Osteocyte (in vitro differentiated cells): ENCODE results near the gene NDFIP1. TPM values are rescaled to one million over a fixed set of nuclear protein-coding genes. Genes with fewer than 3 reads are reported as not detected.

ENCODE experiments used
- DNase-seq: peaks from one replicate; pipeline ENCODE4 v3.0.0; 2021; ENCODE audit warnings: mixed read lengths; ENCODE audit not compliant: unreplicated experiment; ENCODE audit errors: extremely low spot score
- H3K27ac Mint-ChIP-seq: one replicate; pipeline ENCODE4 v1.8.0; 2021; ENCODE audit warnings: mild to moderate bottlenecking, mixed read lengths; ENCODE audit not compliant: unreplicated experiment
- H3K27me3 Mint-ChIP-seq: one replicate; pipeline ENCODE4 v1.8.0; 2021; ENCODE audit warnings: mixed read lengths; ENCODE audit not compliant: unreplicated experiment
- H3K36me3 Mint-ChIP-seq: one replicate; pipeline ENCODE4 v1.8.0; 2021; ENCODE audit warnings: mixed read lengths; ENCODE audit not compliant: unreplicated experiment
- H3K4me1 Mint-ChIP-seq: one replicate; pipeline ENCODE4 v1.8.0; 2021; ENCODE audit warnings: mixed read lengths; ENCODE audit not compliant: unreplicated experiment
- H3K4me3 Mint-ChIP-seq: one replicate; pipeline ENCODE4 v1.8.0; 2021; ENCODE audit warnings: mild to moderate bottlenecking, moderate library complexity, mixed read lengths; ENCODE audit not compliant: unreplicated experiment
- H3K9me3 Mint-ChIP-seq: one replicate; pipeline ENCODE4 v1.8.0; 2021; ENCODE audit warnings: mixed read lengths; ENCODE audit not compliant: unreplicated experiment
- total RNA-seq: library from RNA; stranded (reverse); gene quantifications from 2 replicates; pipeline ENCODE4 v1.2.1, GENCODE V29; 2021
- TF ChIP-seq, protein P1 (sequence below): fragments of 200-600 bp; sonication (generic); IDR thresholded peaks from 2 replicates; pipeline ENCODE4 v1.5.0; 2021; ENCODE audit warnings: antibody characterized with exemption, mild to moderate bottlenecking, moderate library complexity

Gene NDFIP1
- total RNA-seq, 1 donor from 2014 or later, result 62.7 TPM

- H3K4me1 Mint-ChIP-seq, result peaks cover 10% of the 10 kb centered on the region
- H3K36me3 Mint-ChIP-seq, result no peaks in the 10 kb centered on the region
- no peak overlapping the region for H3K27ac Mint-ChIP-seq
- DNase-seq, result no peak
- no peak overlapping the region for H3K4me3 Mint-ChIP-seq
- no peaks in the 10 kb centered on the region for H3K9me3 Mint-ChIP-seq
- peaks cover 25% of the 10 kb centered on the region for H3K27me3 Mint-ChIP-seq
- TF ChIP-seq, protein P1, sequence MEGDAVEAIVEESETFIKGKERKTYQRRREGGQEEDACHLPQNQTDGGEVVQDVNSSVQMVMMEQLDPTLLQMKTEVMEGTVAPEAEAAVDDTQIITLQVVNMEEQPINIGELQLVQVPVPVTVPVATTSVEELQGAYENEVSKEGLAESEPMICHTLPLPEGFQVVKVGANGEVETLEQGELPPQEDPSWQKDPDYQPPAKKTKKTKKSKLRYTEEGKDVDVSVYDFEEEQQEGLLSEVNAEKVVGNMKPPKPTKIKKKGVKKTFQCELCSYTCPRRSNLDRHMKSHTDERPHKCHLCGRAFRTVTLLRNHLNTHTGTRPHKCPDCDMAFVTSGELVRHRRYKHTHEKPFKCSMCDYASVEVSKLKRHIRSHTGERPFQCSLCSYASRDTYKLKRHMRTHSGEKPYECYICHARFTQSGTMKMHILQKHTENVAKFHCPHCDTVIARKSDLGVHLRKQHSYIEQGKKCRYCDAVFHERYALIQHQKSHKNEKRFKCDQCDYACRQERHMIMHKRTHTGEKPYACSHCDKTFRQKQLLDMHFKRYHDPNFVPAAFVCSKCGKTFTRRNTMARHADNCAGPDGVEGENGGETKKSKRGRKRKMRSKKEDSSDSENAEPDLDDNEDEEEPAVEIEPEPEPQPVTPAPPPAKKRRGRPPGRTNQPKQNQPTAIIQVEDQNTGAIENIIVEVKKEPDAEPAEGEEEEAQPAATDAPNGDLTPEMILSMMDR, result no peak
Measured at GRCh38 chr5:142200387-142200786, 91.8 kb downstream of the NDFIP1 start.

DNA sequence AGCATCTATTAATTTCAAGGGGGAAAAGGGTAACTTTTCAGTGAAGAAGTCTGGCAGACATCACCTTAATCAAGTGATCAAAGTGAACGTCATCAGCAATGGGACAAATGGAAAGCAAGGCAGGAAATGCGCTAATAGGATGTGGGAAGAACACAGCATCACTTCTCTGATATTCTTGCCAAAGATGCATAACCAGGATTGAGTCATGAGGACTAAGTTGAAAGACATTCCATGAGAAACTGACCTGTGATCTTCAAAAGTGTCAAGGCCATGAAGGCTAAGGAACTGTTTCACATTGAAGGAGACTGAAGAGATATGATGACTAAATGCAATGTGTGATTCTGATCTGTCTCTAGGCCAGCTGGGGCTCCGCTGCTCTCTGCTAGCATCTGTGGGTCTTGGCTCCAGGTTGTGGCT is 92.9 kb downstream of the NDFIP1 start:
- Mint-ChIP-seq H3K36me3 (no peaks in the 10 kb centered on the region), H3K4me1 (peaks cover 10% of the 10 kb centered on the region), H3K27me3 (peaks cover 30% of the 10 kb centered on the region), H3K4me3 (no peak overlapping the region), H3K27ac (no peak overlapping the region), H3K9me3 (no peaks in the 10 kb centered on the region)
- no peak for DNase-seq
- TF ChIP-seq, protein P1, result no peak

- Mint-ChIP-seq H3K36me3 (no peaks in the 10 kb centered on the region), H3K9me3 (no peaks in the 10 kb centered on the region), H3K27ac (no peak overlapping the region), H3K4me3 (no peak overlapping the region), H3K27me3 (peaks cover 32% of the 10 kb centered on the region), H3K4me1 (peaks cover 8% of the 10 kb centered on the region)
- TF ChIP-seq, protein P1, result no peak
- DNase-seq, result no peak
Measured at GRCh38 chr5:142202282-142202681, 93.7 kb downstream of the NDFIP1 start.

Other genes starting within 250 kb of the NDFIP1 start
- gene PCDH1, start 230.4 kb upstream of the NDFIP1 start, total RNA-seq, result 6.3 and 7.3 TPM in 2 replicates
- gene DELE1, start 184.9 kb upstream of the NDFIP1 start, total RNA-seq, result 60.2 and 64.1 TPM in 2 replicates
- gene PCDH12, start 150.6 kb upstream of the NDFIP1 start, total RNA-seq, result not detected in 2 replicates
- 66.8 and 73.8 TPM in 2 replicates for gene RNF14, start 139.7 kb upstream of the NDFIP1 start, total RNA-seq
- 51.4 and 52.0 TPM in 2 replicates for gene GNPDA1, start 95.8 kb upstream of the NDFIP1 start, total RNA-seq
- gene SPRY4, start 216.2 kb downstream of the NDFIP1 start, total RNA-seq, result 12.0 and 15.6 TPM in 2 replicates